Bronchial epithelial cell (primary cell): ENCODE data around the gene ZFAND6. TPM values are rescaled to one million over a fixed set of nuclear protein-coding genes. Genes with fewer than 3 reads are reported as not detected.
A peak's percentile ranks its signal among the peaks of the same experiment; 100 is the strongest.

Source experiments
- DNase-seq: peaks from one replicate; pipeline ENCODE4 v3.0.0-alpha.2; 2010; ENCODE audit warnings: low read depth
- FAIRE-seq: peaks from 2 replicates; lab custom pipeline; 2011; peaks lifted over from hg19 to GRCh38; lab: Jason Lieb, UNC
- H3K27me3 ChIP-seq: 2 replicates; pipeline ENCODE4 v1.5.1; 2011; ENCODE audit warnings: low read length; ENCODE audit not compliant: control insufficient read depth, insufficient read depth
- H3K36me3 ChIP-seq: 2 replicates; pipeline ENCODE4 v1.5.1; 2011; ENCODE audit warnings: low read length; ENCODE audit not compliant: control insufficient read depth, insufficient read depth
- H3K4me3 ChIP-seq: 2 replicates; pipeline ENCODE4 v1.5.1; 2011; ENCODE audit warnings: mild to moderate bottlenecking, low read depth, low read length, control low read depth
- CTCF ChIP-seq: IDR thresholded peaks from 2 replicates; pipeline ENCODE4 v1.5.1; 2011; ENCODE audit warnings: mild to moderate bottlenecking, moderate library complexity, low read length, control low read depth, inconsistent platforms; ENCODE audit not compliant: insufficient read depth, severe bottlenecking
- total RNA-seq: library from RNA; depleted of rRNA; stranded (reverse); fragments of >200 nt; gene quantifications from 2 replicates; pipeline ENCODE4 v1.2.1, GENCODE V29; 2014

The ZFAND6 gene
- total RNA-seq, 1 donor from 2014 or later: 186 TPM

GRCh38 chr15:80174017-80174746 lies 114.7 kb downstream of the ZFAND6 start:
- FAIRE-seq: no peak
- H3K36me3 ChIP-seq: peaks cover 3% of the 10 kb centered on the region
- DNase-seq: no peak
- no peaks in the 10 kb centered on the region for H3K27me3 ChIP-seq
- no peak for TF ChIP-seq CTCF
- no peak overlapping the region for H3K4me3 ChIP-seq

GRCh38 chr15:80175436-80175835 lies 116.0 kb downstream of the ZFAND6 start:
- no peak for TF ChIP-seq CTCF
- DNase-seq: no peak
- Histone ChIP-seq H3K4me3 (no peak overlapping the region), H3K36me3 (peaks cover 6% of the 10 kb centered on the region), H3K27me3 (no peaks in the 10 kb centered on the region)
- FAIRE-seq: peak; percentile 32

- Histone ChIP-seq H3K36me3 (peaks cover 13% of the 10 kb centered on the region), H3K27me3 (no peaks in the 10 kb centered on the region), H3K4me3 (no peak overlapping the region)
- FAIRE-seq (no peak), DNase-seq (no peak)
- no peak for TF ChIP-seq CTCF
Measured at GRCh38 chr15:80176443-80176842, 117.0 kb downstream of the ZFAND6 start.

GRCh38 chr15:80177156-80177555 lies 117.7 kb downstream of the ZFAND6 start:
- TF ChIP-seq CTCF: no peak
- Histone ChIP-seq H3K36me3 (peaks cover 15% of the 10 kb centered on the region), H3K27me3 (no peaks in the 10 kb centered on the region), H3K4me3 (no peak overlapping the region)
- DNase-seq: peak; percentile 3
- FAIRE-seq: no peak

- no peak for TF ChIP-seq CTCF
- no peak overlapping the region for H3K4me3 ChIP-seq
- peaks cover 14% of the 10 kb centered on the region for H3K36me3 ChIP-seq
- peak; percentile 70 for FAIRE-seq
- H3K27me3 ChIP-seq: no peaks in the 10 kb centered on the region
- DNase-seq: peak; percentile 96
Measured at GRCh38 chr15:80179025-80179759, 119.7 kb downstream of the ZFAND6 start.
